ENCODE data around the gene SEMA4B. TPM values are rescaled to one million over a fixed set of nuclear protein-coding genes. Genes with fewer than 3 reads are reported as not detected.

Gene SEMA4B
- total and polyA plus RNA-seq, 9 of the 15 experiments (the other 6 are each of a cell fraction or from before 2014, with no cell fraction given) = 1.3 to 33.6 (median 11.0) TPM

GRCh38 chr15:90234096-90234988, 33.2 kb downstream of the SEMA4B start, which contains the start of gene GDPGP1 (continued):
- TF ChIP-seq PHF8 (IDR thresholded peaks at IDR 0.05; ENCODE audit: borderline replicate concordance, low read length) = peak; percentile 79
- peak; percentile 26 for TF ChIP-seq TAF1 (IDR thresholded peaks at IDR 0.05; ENCODE audit: control insufficient read depth, extremely low read depth, insufficient read depth, low read length, severe bottlenecking)
- TF ChIP-seq GATA2 (CRISPR knock-in tag; IDR thresholded peaks at IDR 0.05) = 0 out of 2 replicates have a peak, but pooled peaks have one; percentile 42
- TF ChIP-seq ATF1 (CRISPR knock-in tag; IDR thresholded peaks at IDR 0.05) = no peak
- peak; percentile 77 for TF ChIP-seq ATF1 (tag; IDR thresholded peaks at IDR 0.05)
- TF ChIP-seq SAP30 (IDR thresholded peaks at IDR 0.05; ENCODE audit: borderline replicate concordance, insufficient read depth, low read depth, low read length, poor library complexity, severe bottlenecking) = no peak
- no peak for TF ChIP-seq ESRRB (CRISPR knock-in tag; IDR thresholded peaks at IDR 0.05; ENCODE audit: borderline replicate concordance)
- peak; percentile 40; the same call in 1 of the 2 replicates for TF ChIP-seq ZC3H4 (CRISPR knock-in tag; IDR thresholded peaks at IDR 0.05; ENCODE audit: borderline replicate concordance)
- 0 out of 2 replicates have a peak, but pooled peaks have one; percentile 32 for TF ChIP-seq EP400 (IDR thresholded peaks at IDR 0.05)
- peak; percentile 34; the same call in 1 of the 2 replicates for TF ChIP-seq THAP12 (CRISPR knock-in tag; IDR thresholded peaks at IDR 0.05)
- 0 out of 2 replicates have a peak, but pooled peaks have one; percentile 10 for TF ChIP-seq DPF2 (IDR thresholded peaks at IDR 0.05)
- TF ChIP-seq SAFB (IDR thresholded peaks at IDR 0.05; ENCODE audit: borderline replicate concordance, low read depth, low read length) = peak; percentile 88
- no peak for TF ChIP-seq ZFPM2 (CRISPR knock-in tag; IDR thresholded peaks at IDR 0.05)
- 0 out of 2 replicates have a peak, but pooled peaks have one; percentile 24 for TF ChIP-seq LCOR (CRISPR knock-in tag; IDR thresholded peaks at IDR 0.05)
- peak; percentile 85 for TF ChIP-seq ZKSCAN1 (IDR thresholded peaks at IDR 0.05; ENCODE audit: low read depth, low read length)
- TF ChIP-seq MEIS2 (IDR thresholded peaks at IDR 0.05; ENCODE audit: partially characterized antibody) = peak; percentile 59
- 0 out of 2 replicates have a peak, but pooled peaks have one; percentile 54 for TF ChIP-seq SUPT5H (IDR thresholded peaks at IDR 0.05)
- peak in 1 of 2 experiments; percentile 62; a peak in 2 of 4 replicates for TF ChIP-seq MAZ (CRISPR knock-in tag; conservative IDR thresholded peaks at IDR 0.05 in 1 of 2, IDR thresholded peaks at IDR 0.05 in 1 of 2)
- peak; percentile 59; the same call in 1 of the 2 replicates for TF ChIP-seq NR2C1 (IDR thresholded peaks at IDR 0.05)
- TF ChIP-seq NR2C1 (tag; IDR thresholded peaks at IDR 0.05) = peak; percentile 45; the same call in 1 of the 2 replicates
- TF ChIP-seq NFE2L1 (tag; IDR thresholded peaks at IDR 0.05; ENCODE audit: borderline replicate concordance, low read depth) = no peak
- TF ChIP-seq ZBTB9 (CRISPR knock-in tag; IDR thresholded peaks at IDR 0.05) = peak; percentile 35; the same call in 1 of the 2 replicates
- peak; percentile 8 for TF ChIP-seq HMGN3 (IDR thresholded peaks at IDR 0.05; ENCODE audit: borderline replicate concordance, extremely low read depth, insufficient read length, low read depth, low read length)
- TF ChIP-seq RB1 (IDR thresholded peaks at IDR 0.05; ENCODE audit: low read depth) = peak; percentile 14; the same call in 1 of the 2 replicates
- TF ChIP-seq DDX20 (tag; IDR thresholded peaks at IDR 0.05; ENCODE audit: low read depth) = no peak
